HEK293 (cell line): Measurements from ENCODE around the gene STAT2.

Experiments used
- CTCF ChIA-PET: fragments of 350-600 bp; formaldehyde crosslinking; extraction: SDS; loops from one replicate; lab custom pipeline; 2021; ENCODE audit warnings: antibody characterized with exemption; lab: Yijun Ruan, JAX
- POLR2A ChIA-PET: fragments of 300-600 bp; formaldehyde crosslinking; extraction: SDS; loops from one replicate; lab custom pipeline; 2020; ENCODE audit warnings: antibody characterized with exemption, inconsistent platforms; lab: Yijun Ruan, JAX
- H3K27ac ChIP-seq: fragments of 200-500 bp; sonication (Bioruptor generic); 2 replicates; pipeline ENCODE4 v1.5.1; 2014; ENCODE audit warnings: low read depth, low read length, control low read depth, inconsistent platforms; ENCODE audit errors: extremely low read depth
- H3K36me3 ChIP-seq, 2 experiments: fragments of 200-500 bp in 1 of 2; sonication (Bioruptor generic) in 1 of 2; 1 replicate in 1 of 2; 2 replicates in 1 of 2; pipeline ENCODE4 v1.5.1; 2014 to 2017; ENCODE audit warnings: inconsistent platforms in 2 of 2, low read length in 2 of 2; ENCODE audit not compliant: control insufficient read depth in 2 of 2, insufficient read depth in 1 of 2
- H3K4me1 ChIP-seq: fragments of 200-500 bp; sonication (Bioruptor generic); 2 replicates; pipeline ENCODE4 v1.5.1; 2014; ENCODE audit warnings: mild to moderate bottlenecking, low read length, inconsistent platforms; ENCODE audit not compliant: control insufficient read depth, insufficient read depth
- H3K4me3 ChIP-seq: 2 replicates; pipeline ENCODE4 v1.5.1; 2011; ENCODE audit warnings: low read depth, mild to moderate bottlenecking, control low read depth, low read length, moderate library complexity
- H3K9me3 ChIP-seq: fragments of 200-500 bp; sonication (Bioruptor generic); 2 replicates; pipeline ENCODE4 v1.5.1; 2014; ENCODE audit warnings: low read depth, low read length, inconsistent platforms; ENCODE audit not compliant: control insufficient read depth, insufficient read depth
- BCL6B ChIP-seq: fragments of 450-650 bp; formaldehyde crosslinking; IDR thresholded peaks from 2 replicates; pipeline ENCODE4 v1.5.1; 2017; ENCODE audit warnings: missing biosample characterization, missing genetic modification characterization
- PRDM6 ChIP-seq: fragments of 450-650 bp; formaldehyde crosslinking; IDR thresholded peaks from 2 replicates; pipeline ENCODE4 v1.5.1; 2017; ENCODE audit warnings: missing biosample characterization, missing genetic modification characterization
- RBAK ChIP-seq: fragments of 450-650 bp; formaldehyde crosslinking; IDR thresholded peaks from 2 replicates; pipeline ENCODE4 v1.5.1; 2016; ENCODE audit warnings: missing biosample characterization, missing genetic modification characterization
- SP2 ChIP-seq: fragments of 450-650 bp; formaldehyde crosslinking; IDR thresholded peaks from 2 replicates; pipeline ENCODE4 v1.5.1; 2016; ENCODE audit warnings: missing biosample characterization, missing genetic modification characterization
- ZNF121 ChIP-seq: fragments of 450-650 bp; formaldehyde crosslinking; IDR thresholded peaks from 2 replicates; pipeline ENCODE4 v1.5.1; 2016; ENCODE audit warnings: missing biosample characterization, missing genetic modification characterization
- ZNF157 ChIP-seq: fragments of 450-650 bp; formaldehyde crosslinking; IDR thresholded peaks from 2 replicates; pipeline ENCODE4 v1.5.1; 2016; ENCODE audit warnings: missing biosample characterization, missing genetic modification characterization
- ZNF2 ChIP-seq: fragments of 450-650 bp; formaldehyde crosslinking; IDR thresholded peaks from 2 replicates; pipeline ENCODE4 v1.5.1; 2016; ENCODE audit warnings: missing biosample characterization, missing genetic modification characterization
- ZNF202 ChIP-seq: fragments of 450-650 bp; formaldehyde crosslinking; IDR thresholded peaks from 2 replicates; pipeline ENCODE4 v1.5.1; 2016; ENCODE audit warnings: missing biosample characterization, missing genetic modification characterization, borderline replicate concordance
- ZNF211 ChIP-seq: fragments of 450-650 bp; formaldehyde crosslinking; IDR thresholded peaks from 2 replicates; pipeline ENCODE4 v1.5.1; 2016; ENCODE audit warnings: low read depth, missing biosample characterization, missing genetic modification characterization
- ZNF24 ChIP-seq: fragments of 450-650 bp; formaldehyde crosslinking; IDR thresholded peaks from 2 replicates; pipeline ENCODE4 v1.5.1; 2016; ENCODE audit warnings: missing biosample characterization, missing genetic modification characterization
- ZNF292 ChIP-seq: fragments of 450-650 bp; formaldehyde crosslinking; IDR thresholded peaks from 2 replicates; pipeline ENCODE4 v1.5.1; 2016; ENCODE audit warnings: low read depth, missing biosample characterization, missing genetic modification characterization, borderline replicate concordance
- ZNF302 ChIP-seq: fragments of 450-650 bp; formaldehyde crosslinking; IDR thresholded peaks from 2 replicates; pipeline ENCODE4 v1.5.1; 2016; ENCODE audit warnings: missing biosample characterization, missing genetic modification characterization, low read depth
- ZNF335 ChIP-seq: fragments of 450-650 bp; formaldehyde crosslinking; conservative IDR thresholded peaks from 2 replicates; pipeline ENCODE4 v1.5.1; 2016; ENCODE audit warnings: missing biosample characterization, missing genetic modification characterization
- ZNF341 ChIP-seq: fragments of 450-650 bp; formaldehyde crosslinking; IDR thresholded peaks from 2 replicates; pipeline ENCODE4; 2016; ENCODE audit warnings: low read depth, missing biosample characterization, missing genetic modification characterization
- ZNF518A ChIP-seq: fragments of 450-650 bp; formaldehyde crosslinking; conservative IDR thresholded peaks from 2 replicates; pipeline ENCODE4 v1.5.1; 2016; ENCODE audit warnings: low read depth, missing biosample characterization, missing genetic modification characterization
- ZNF544 ChIP-seq: fragments of 450-650 bp; formaldehyde crosslinking; IDR thresholded peaks from 2 replicates; pipeline ENCODE4 v1.5.0; 2017; ENCODE audit warnings: missing biosample characterization, missing genetic modification characterization
- ZNF549 ChIP-seq: fragments of 450-650 bp; IDR thresholded peaks from 2 replicates; pipeline ENCODE4 v1.5.1; 2018; ENCODE audit warnings: missing biosample characterization, missing genetic modification characterization, mild to moderate bottlenecking, inconsistent platforms, moderate library complexity
- ZNF626 ChIP-seq: fragments of 450-650 bp; sonication (Bioruptor Pico); formaldehyde crosslinking; IDR thresholded peaks from 2 replicates; pipeline ENCODE4 v1.5.1; 2018; ENCODE audit warnings: missing biosample characterization, missing genetic modification characterization, inconsistent platforms
- ZNF677 ChIP-seq: fragments of 450-650 bp; IDR thresholded peaks from 2 replicates; pipeline ENCODE4 v1.5.0; 2018; ENCODE audit warnings: missing biosample characterization, mild to moderate bottlenecking, missing genetic modification characterization, moderate library complexity
- ZNF692 ChIP-seq: fragments of 450-650 bp; formaldehyde crosslinking; IDR thresholded peaks from 2 replicates; pipeline ENCODE4 v1.5.1; 2016; ENCODE audit warnings: missing biosample characterization, missing genetic modification characterization
- ZNF837 ChIP-seq: fragments of 450-650 bp; formaldehyde crosslinking; IDR thresholded peaks from 2 replicates; pipeline ENCODE4 v1.5.1; 2016; ENCODE audit warnings: missing biosample characterization, missing genetic modification characterization

The STAT2 gene

GRCh38 chr12:56326533-56326932 lies 33.4 kb downstream of the STAT2 start:
- peak; percentile 36; the same call in 1 of the 2 replicates for TF ChIP-seq ZNF544 (tag by site-specific recombination)
- TF ChIP-seq ZNF677 (tag by site-specific recombination) = no peak
- POLR2A ChIA-PET = no interaction called here
- no peaks in the 10 kb centered on the region for H3K9me3 ChIP-seq
- no peak overlapping the region for H3K4me3 ChIP-seq
- no peak overlapping the region for H3K27ac ChIP-seq
- peaks cover 19 to 71% of the 10 kb centered on the region in 2 experiments for H3K36me3 ChIP-seq
- H3K4me1 ChIP-seq = no peaks in the 10 kb centered on the region
- CTCF ChIA-PET = no interaction called here

GRCh38 chr12:56326126-56326525 lies 33.8 kb downstream of the STAT2 start:
- CTCF ChIA-PET = no interaction called here
- H3K36me3 ChIP-seq = peaks cover 19 to 71% of the 10 kb centered on the region in 2 experiments
- H3K4me1 ChIP-seq = no peaks in the 10 kb centered on the region
- POLR2A ChIA-PET = interaction anchor here (0.7 kb wide), 1 partner anchor 10 kb away, joined by 5 read pairs; the partner anchor contains the start of gene CNPY2
- H3K9me3 ChIP-seq = no peaks in the 10 kb centered on the region
- no peak for TF ChIP-seq ZNF692 (tag by site-specific recombination)
- no peak overlapping the region for H3K27ac ChIP-seq
- no peak overlapping the region for H3K4me3 ChIP-seq

- Histone ChIP-seq H3K9me3 (no peaks in the 10 kb centered on the region), H3K27ac (no peak overlapping the region), H3K4me3 (no peak overlapping the region), H3K4me1 (no peaks in the 10 kb centered on the region), H3K36me3 (peaks cover 23 to 81% of the 10 kb centered on the region in 2 experiments)
- POLR2A ChIA-PET = interaction anchor here (0.6 to 1.7 kb wide), 2 partner anchors 8 to 223 kb away, joined by 3 to 4 read pairs; partner anchors contain the start of gene CNPY2
- CTCF ChIA-PET = no interaction called here
- no peak for TF ChIP-seq ZNF211
- TF ChIP-seq ZNF626 (tag by site-specific recombination) = no peak
- TF ChIP-seq ZNF157 (tag by site-specific recombination) = no peak
- no peak for TF ChIP-seq ZNF549 (tag by site-specific recombination)
- TF ChIP-seq ZNF302 (tag by site-specific recombination) = no peak
- no peak for TF ChIP-seq BCL6B (tag by site-specific recombination)
- no peak for TF ChIP-seq ZNF202
- TF ChIP-seq RBAK (tag by site-specific recombination) = no peak
- TF ChIP-seq ZNF2 (tag by site-specific recombination) = no peak
- TF ChIP-seq ZNF341 = no peak
- TF ChIP-seq ZNF837 (tag by site-specific recombination) = no peak
- no peak for TF ChIP-seq ZNF121 (tag by site-specific recombination)
- TF ChIP-seq ZNF24 (tag by site-specific recombination) = no peak
- TF ChIP-seq ZNF518A (tag by site-specific recombination) = no peak
- no peak for TF ChIP-seq PRDM6 (tag by site-specific recombination)
- no peak for TF ChIP-seq SP2 (tag by site-specific recombination)
- TF ChIP-seq ZNF335 (tag by site-specific recombination) = no peak
- TF ChIP-seq ZNF292 (tag by site-specific recombination) = no peak
Observed at GRCh38 chr12:56324206-56324605, 35.7 kb downstream of the STAT2 start.
